Right lobe of liver (tissue), 4 donors: ENCODE results near the gene RXFP4.

Source experiments
- POLR2A ChIP-seq: fragments of 450-650 bp; IDR thresholded peaks from one replicate; pipeline ENCODE4 v1.6.1; 2017; ENCODE audit warnings: antibody characterized with exemption, mild to moderate bottlenecking
- TF ChIP-seq, protein P1 (sequence below), 4 donors: fragments of 200-600 bp in 3 of 4; fragments of 450-650 bp in 1 of 4; IDR thresholded peaks; one replicate each; pipeline versions ENCODE4 v1.5.1 to v1.8.0; 2016 to 2022; ENCODE audit warnings: antibody characterized with exemption in 4 of 4, mild to moderate bottlenecking in 2 of 4
- donor health status: DM: no; HTN: no; CAD: no.
- donor health status: DM: no; HTN: no; CAD: no.
- donor health status: DM: no; HTN: yes; CAD: no.

DNA sequence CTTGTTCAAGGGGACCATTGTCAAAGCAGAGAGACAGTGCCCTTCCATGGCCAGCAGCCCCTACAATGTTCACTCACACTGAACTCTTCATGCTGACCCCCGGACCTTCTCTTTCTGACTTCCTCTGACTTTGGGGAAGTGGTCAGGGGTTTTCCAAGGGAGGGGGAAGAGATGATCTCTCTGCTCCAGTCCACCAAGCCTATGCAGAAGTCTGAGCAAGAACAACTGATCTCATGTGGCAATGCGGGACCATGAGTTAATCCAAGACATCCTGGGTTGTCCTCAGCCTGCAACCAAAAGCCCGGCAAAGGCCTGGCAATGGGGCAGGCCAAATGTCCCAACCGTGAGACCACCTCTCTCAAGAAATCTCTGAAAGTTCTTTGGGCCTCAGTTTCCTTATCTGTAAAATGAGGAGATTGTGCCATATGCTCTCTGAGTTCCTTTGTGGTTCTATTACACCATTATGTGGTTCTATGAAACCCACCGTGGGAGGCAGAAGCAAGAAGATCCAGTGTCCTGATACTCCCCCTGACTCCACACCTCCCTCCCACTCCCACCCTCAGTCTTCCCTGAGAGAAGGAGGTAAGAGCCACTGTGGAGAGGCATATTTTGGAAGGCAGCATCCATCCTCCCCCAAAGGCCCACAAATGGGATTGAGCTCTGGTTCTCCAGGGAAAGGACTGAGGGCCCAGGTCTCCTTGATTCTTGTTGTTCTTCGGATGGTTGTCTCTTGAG lies 48.7 kb downstream of the RXFP4 start:
- TF ChIP-seq, protein P1, sequence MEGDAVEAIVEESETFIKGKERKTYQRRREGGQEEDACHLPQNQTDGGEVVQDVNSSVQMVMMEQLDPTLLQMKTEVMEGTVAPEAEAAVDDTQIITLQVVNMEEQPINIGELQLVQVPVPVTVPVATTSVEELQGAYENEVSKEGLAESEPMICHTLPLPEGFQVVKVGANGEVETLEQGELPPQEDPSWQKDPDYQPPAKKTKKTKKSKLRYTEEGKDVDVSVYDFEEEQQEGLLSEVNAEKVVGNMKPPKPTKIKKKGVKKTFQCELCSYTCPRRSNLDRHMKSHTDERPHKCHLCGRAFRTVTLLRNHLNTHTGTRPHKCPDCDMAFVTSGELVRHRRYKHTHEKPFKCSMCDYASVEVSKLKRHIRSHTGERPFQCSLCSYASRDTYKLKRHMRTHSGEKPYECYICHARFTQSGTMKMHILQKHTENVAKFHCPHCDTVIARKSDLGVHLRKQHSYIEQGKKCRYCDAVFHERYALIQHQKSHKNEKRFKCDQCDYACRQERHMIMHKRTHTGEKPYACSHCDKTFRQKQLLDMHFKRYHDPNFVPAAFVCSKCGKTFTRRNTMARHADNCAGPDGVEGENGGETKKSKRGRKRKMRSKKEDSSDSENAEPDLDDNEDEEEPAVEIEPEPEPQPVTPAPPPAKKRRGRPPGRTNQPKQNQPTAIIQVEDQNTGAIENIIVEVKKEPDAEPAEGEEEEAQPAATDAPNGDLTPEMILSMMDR (IDR thresholded peaks at IDR 0.05) = no peak
- TF ChIP-seq POLR2A = no peak
